GM18861 (cell line): ENCODE results near the gene NOTUM.

Experiments used
- ATAC-seq: cut with Tn5 transposase; IDR thresholded peaks from one replicate; pipeline ENCODE4 v1.9.1; 2021; ENCODE audit not compliant: unreplicated experiment

The NOTUM gene

DNA sequence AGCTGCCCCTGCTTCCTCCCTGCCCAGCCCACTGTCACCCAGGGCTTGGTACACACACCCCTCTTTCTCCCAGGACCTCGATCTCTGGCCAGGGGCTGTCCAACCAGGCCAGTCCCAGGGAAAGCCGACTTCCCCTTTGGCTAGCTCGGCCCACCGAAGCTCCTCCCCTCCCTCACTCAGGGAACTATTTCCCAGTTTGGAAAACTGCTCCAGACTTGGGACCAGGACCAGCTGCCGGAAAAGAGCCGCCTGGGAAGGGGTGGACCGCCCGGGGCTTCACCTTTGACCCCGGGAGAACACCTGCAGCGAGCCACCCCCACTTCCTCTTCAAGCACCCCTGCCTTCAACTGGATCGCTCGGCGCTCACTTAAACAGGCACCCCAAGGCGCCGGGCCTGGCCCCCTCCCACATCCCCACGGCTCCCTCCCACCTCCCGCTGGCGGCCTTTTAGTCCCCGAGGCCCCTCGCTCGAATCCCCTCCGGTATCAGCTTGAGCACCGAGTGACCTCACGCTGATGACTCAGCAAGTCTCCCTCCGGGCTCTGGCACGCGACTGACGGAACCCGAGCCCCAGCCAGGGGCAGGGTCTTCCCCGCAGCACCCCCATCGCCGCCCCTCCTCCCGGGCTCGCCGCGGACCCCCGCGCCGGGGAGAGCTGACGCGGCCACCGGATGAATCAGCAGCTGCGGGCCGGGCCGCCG is 34.4 kb downstream of the NOTUM start:
- ATAC-seq: peak; percentile 11

- no peak for ATAC-seq
Measured at GRCh38 chr17:81925860-81926450, 35.0 kb downstream of the NOTUM start.

GRCh38 chr17:81924557-81925532 is 36.1 kb downstream of the NOTUM start:
- ATAC-seq: no peak

DNA sequence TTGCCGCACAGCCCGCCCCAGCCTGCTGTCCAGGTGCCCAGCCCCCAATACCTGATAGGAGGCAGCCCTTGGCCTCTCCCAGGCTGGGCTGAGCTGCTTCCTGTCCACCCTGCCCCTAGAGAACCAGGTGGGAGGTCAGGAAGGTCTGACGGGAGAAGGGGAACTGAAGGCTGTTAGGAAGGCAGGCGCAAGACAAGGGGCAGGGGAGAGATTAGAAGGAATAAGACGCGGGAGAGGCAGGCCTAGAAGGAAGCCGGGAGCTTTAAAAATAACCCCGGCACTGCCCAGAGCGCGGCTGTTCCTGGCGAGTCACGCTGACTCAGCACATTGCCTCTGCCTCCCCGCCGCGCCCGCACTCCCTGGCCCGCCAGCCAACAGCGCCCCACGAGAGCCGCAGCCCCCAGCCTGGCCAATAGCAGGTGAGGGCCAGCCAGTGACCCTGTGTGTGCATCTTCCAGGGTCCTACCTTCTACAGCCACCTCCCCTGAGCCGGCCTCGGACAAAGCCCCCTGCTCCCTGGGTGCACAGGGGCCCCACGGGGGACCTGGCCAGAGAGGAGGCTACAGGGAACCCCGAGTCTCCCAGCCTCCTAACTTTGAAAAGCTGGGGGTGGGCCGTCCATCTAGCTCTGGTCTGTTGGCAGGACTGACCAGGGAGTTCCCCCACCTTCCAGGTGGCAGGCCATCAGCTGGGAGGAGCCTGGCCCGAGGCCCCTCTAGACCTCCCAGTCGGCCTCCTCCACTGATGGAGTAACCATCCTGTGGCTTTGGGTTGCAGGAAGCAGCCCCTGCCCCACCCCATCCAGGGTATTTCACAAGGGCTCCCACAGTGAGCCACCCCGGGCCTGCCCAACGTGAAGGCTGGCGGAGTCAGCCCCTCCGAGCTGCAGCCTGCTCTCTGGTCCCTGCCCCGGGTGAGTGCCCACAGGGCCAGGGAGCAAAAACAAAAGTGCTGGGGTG is 37.4 kb downstream of the NOTUM start:
- ATAC-seq: no peak

- ATAC-seq: no peak
Measured at GRCh38 chr17:81922566-81923301, 38.3 kb downstream of the NOTUM start.

DNA sequence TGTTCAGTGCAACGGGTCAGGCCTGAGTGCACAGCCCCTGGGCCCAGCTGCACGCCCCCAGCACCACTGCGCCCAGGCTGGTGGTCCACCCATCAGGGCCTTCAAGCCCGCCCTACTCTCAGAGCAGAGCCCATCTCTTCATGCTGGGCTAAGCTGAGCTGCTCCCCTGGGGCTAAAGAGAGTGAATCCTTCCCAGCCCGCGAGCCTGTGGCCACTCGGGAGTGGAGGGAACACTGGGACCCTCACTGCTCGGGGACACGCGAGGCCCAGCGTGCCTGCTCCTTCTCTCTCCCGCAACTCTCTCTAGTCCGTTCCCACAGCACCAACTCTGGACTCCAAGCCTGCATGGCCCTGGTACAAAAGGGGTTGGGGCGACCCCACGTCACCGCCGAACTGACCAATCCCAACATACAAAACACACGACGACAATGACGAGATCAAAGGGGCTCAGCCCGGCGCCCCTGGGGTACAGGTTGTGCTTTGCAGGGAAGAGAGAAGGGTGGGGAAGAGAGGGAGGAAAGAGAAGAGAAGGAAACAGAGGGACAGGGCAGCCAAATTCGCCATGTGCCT is 38.9 kb downstream of the NOTUM start:
- no peak for ATAC-seq

DNA sequence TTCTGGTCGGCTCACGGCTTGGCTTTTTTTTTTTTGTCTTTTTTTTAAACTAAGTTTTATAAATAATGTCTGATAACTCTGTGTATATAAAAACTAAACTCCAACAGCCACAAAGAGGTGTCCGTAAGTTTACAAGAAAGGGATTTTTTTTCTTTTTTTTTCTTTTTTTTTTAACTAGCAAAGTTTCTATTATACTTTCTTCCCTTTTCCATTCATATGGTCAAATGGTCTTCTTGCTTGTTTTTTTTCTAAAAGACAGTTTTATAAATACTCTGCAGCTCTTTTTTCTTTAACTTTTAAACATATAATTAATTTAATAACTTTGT is 39.5 kb downstream of the NOTUM start:
- no peak for ATAC-seq

- ATAC-seq: no peak
Measured at GRCh38 chr17:81920612-81921536, 40.1 kb downstream of the NOTUM start.

- ATAC-seq: no peak
Measured at GRCh38 chr17:81918832-81919545, 42.0 kb downstream of the NOTUM start.

- peak; percentile 4 for ATAC-seq
Measured at GRCh38 chr17:81918333-81918669, 42.7 kb downstream of the NOTUM start.

- peak; percentile 50 for ATAC-seq
Measured at GRCh38 chr17:81917565-81918332, 43.2 kb downstream of the NOTUM start, which contains the start of gene SIRT7. Gene SIRT7, minus strand, starts transcription at chr17:81918176. Its CDS starts 45 bp downstream, at chr17:81918131.

GRCh38 chr17:81916234-81917001 is 44.6 kb downstream of the NOTUM start:
- no peak for ATAC-seq

- ATAC-seq: no peak
Measured at GRCh38 chr17:81915331-81915730, 45.7 kb downstream of the NOTUM start.

DNA sequence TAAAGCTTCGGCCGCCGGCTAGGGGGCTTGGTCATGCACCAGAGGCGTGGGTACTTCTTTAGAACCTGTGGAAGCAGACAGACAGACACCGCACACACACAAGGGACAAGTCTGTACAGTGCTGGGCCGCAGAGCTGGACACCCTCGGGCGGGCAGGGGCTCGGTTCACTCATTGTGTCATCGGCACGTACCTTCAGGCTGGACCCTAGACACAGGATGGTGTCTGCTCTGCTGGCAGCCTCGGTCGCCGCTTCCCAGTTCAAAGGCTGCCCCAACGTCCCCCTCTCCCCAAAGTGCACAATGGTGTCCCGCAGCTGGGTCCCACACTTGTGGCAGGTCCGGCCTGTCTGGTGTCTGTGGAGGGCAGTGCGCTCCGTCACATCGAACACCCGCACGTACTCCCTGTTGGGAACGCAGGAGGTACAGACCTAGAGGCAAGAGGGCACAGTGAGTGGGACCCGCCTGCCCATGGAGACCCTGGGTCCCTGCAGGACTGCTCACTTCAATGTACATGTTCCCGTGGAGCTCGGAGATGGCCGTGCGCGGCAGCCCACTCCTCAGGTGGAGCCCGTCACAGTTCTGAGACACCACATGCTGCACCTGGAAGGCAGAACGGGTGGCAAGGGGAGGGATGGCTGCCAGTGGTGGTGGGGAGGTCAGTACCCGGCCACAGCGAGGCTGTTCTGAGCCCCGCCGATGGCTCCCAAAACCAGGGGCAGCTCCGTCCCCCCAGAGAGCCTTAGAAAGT is 46.7 kb downstream of the NOTUM start:
- no peak for ATAC-seq

DNA sequence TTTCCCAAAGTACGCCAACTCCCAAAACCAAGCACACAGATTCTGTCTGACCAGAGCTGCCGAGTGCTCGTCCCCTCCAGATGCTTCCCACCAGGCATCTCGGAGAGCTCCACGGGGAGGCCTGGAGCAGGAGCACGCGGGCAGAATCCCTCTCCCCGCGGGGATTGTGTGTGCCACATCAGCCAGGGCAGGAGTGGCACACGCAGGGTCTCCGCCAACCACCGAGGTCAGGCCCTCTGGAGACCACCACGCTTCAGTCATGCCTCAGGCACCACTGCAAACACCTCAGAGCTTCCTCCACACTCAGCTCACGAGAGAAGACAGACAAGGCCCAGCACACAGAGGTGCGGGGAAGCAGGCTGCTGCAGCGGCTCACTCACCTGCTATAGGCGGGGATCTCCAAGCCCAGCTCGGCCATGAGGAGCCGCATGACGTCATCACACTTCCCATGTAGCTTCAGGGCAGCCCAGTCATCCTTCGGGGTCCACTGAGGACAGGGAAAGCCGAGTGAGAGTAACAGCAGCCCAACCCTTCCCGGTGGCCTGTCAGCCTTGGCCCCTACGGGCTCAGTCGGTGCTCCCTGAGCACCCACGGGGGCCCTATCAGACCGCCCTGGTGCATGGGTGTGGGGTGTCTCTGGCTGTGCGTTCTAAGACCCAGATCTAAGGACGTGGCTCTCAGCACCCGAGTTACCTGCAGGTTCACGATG is 47.4 kb downstream of the NOTUM start:
- no peak for ATAC-seq
